ENCODE measurements around the gene USF2. TPM values are rescaled to one million over a fixed set of nuclear protein-coding genes. Genes with fewer than 3 reads are reported as not detected.
"Not testable (repeated sequence)": the region's sequence is repeated elsewhere in the genome, so short reads cannot be mapped to it uniquely, and the experiment has no call there.

USF2 gene, protein sequence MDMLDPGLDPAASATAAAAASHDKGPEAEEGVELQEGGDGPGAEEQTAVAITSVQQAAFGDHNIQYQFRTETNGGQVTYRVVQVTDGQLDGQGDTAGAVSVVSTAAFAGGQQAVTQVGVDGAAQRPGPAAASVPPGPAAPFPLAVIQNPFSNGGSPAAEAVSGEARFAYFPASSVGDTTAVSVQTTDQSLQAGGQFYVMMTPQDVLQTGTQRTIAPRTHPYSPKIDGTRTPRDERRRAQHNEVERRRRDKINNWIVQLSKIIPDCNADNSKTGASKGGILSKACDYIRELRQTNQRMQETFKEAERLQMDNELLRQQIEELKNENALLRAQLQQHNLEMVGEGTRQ
- polyA plus RNA-seq (ENCODE audit: insufficient read length), result 174 TPM
- long read RNA-seq, donor 1, transcript USF2-214 (3 exons, 848 nt), result minor isoform, 9 of 97 reads
- long read RNA-seq, donor 1, transcript USF2-212 (4 exons, 446 nt), result minor isoform, 5 of 97 reads
- long read RNA-seq, donor 1, transcript USF2-206 (2 exons, 2,742 nt), result minor isoform, 11 of 97 reads
- long read RNA-seq, donor 1, transcript USF2-201 (10 exons, 1,634 nt), result major isoform, 17 of 97 reads
- long read RNA-seq, donor 1, partial matches to known transcripts, result 50 of 97 reads
- long read RNA-seq, donor 1, other reads (novel, unspliced or antisense), result 0 of 97 reads
- long read RNA-seq, donor 2, transcript USF2-214 (3 exons, 848 nt), result minor isoform, 8 of 100 reads
- long read RNA-seq, donor 2, transcript USF2-201 (10 exons, 1,634 nt), result major isoform, 17 of 100 reads
- long read RNA-seq, donor 2, transcript USF2-206 (2 exons, 2,742 nt), result minor isoform, 5 of 100 reads
- long read RNA-seq, donor 2, partial matches to known transcripts, result 61 of 100 reads
- long read RNA-seq, donor 2, other reads (novel, unspliced or antisense), result 0 of 100 reads
- long read RNA-seq, donor 3, transcript USF2-214 (3 exons, 848 nt), result minor isoform, 6 of 19 reads
- long read RNA-seq, donor 3, transcript USF2-201 (10 exons, 1,634 nt), result major isoform, 7 of 19 reads
- long read RNA-seq, donor 3, partial matches to known transcripts, result 0 of 19 reads
- long read RNA-seq, donor 3, other reads (novel, unspliced or antisense), result 0 of 19 reads
- long read RNA-seq, donor 4, partial matches to known transcripts, result 0 of 5 reads
- long read RNA-seq, donor 4, other reads (novel, unspliced or antisense), result 0 of 5 reads
- long read RNA-seq, donor 5, transcript USF2-201 (10 exons, 1,634 nt), result major isoform, 29 of 68 reads
- long read RNA-seq, donor 5, transcript USF2-202 (9 exons, 1,523 nt), result minor isoform, 5 of 68 reads
- long read RNA-seq, donor 5, partial matches to known transcripts, result 19 of 68 reads
- long read RNA-seq, donor 5, other reads (novel, unspliced or antisense), result 0 of 68 reads
- long read RNA-seq, donor 6, transcript USF2-201 (10 exons, 1,634 nt), result major isoform, 14 of 58 reads
- long read RNA-seq, donor 6, partial matches to known transcripts, result 28 of 58 reads
- long read RNA-seq, donor 6, other reads (novel, unspliced or antisense), result 0 of 58 reads
- long read RNA-seq, donor 7, transcript USF2-201 (10 exons, 1,634 nt), result major isoform, 25 of 133 reads
- long read RNA-seq, donor 7, transcript USF2-206 (2 exons, 2,742 nt), result minor isoform, 6 of 133 reads
- long read RNA-seq, donor 7, partial matches to known transcripts, result 93 of 133 reads
- long read RNA-seq, donor 7, other reads (novel, unspliced or antisense), result 0 of 133 reads
- long read RNA-seq, donor 8, transcript USF2-201 (10 exons, 1,634 nt), result major isoform, 6 of 20 reads
- long read RNA-seq, donor 8, partial matches to known transcripts, result 8 of 20 reads
- long read RNA-seq, donor 8, other reads (novel, unspliced or antisense), result 0 of 20 reads

DNA sequence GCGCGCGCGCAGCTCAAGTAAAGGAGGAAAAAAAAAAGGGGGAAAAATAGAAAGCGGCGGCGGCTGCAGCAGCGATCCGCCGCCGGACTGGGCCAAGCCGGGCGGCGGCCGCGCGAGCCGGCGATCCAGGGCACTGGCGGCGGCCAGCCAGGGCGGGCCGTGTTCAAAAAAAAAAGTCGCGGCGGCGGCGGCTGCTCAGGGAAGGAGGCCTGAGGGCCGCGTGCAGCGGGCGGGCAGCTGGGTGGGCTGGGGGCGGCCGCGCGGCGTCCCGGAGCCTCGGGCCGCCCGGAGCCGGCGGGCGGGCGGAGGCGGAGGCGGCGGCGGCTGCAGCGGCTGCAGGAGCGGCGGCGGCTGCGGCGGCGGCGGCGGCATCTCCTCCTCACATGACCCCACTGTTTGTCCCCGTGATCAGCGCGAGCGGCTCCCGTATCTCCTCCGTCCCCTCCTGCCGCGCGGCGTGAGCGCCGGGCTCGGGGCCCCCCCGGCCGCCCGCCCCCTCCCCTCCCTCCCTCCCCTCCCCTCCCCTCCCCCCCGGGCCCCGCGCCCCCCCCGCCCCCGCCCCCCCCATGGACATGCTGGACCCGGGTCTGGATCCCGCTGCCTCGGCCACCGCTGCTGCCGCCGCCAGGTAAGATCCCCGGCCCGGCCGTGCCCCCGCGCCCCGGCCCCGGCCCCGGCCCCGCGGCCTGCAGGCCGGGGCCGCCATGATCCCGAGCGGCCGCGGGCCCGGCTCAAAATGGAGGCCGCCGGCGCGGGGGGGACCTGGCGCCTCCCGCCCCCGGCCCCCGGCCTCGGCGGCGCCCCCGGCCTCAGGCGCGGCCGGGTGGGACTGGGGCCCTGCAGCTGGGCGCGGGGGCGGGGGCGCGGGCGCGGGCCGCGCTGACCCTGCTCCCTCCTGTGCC, at the start of gene USF2:
USF2 (plus strand) TSS at position 427 of the 902 bp plus-strand sequence; CDS start at position 567, 140 bp downstream.
- DNase-seq, result no peak

DNA sequence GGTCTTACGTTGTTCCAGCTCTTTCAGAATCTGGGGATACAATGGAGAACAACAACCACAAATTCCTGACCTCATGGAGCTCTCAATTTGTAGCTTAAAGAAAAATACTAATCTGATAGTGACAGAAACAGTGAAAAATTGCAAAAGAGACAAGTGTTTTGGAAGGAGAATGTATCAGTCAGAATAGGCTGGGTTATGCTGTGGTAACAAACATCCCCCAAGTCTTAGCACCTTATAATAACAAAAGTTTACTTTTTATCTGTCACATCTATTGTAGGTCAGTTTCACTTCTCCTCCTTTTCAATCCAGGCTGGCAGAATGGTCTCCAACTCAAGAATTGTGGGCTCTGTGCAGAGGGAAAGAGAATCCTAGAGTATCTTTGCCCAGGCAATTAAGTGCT, 49.8 kb upstream of the USF2 start:
- no peak for DNase-seq

- no peak for DNase-seq
These were observed 48.3 kb upstream of the USF2 start for GRCh38 chr19:35220315-35220921.

DNA sequence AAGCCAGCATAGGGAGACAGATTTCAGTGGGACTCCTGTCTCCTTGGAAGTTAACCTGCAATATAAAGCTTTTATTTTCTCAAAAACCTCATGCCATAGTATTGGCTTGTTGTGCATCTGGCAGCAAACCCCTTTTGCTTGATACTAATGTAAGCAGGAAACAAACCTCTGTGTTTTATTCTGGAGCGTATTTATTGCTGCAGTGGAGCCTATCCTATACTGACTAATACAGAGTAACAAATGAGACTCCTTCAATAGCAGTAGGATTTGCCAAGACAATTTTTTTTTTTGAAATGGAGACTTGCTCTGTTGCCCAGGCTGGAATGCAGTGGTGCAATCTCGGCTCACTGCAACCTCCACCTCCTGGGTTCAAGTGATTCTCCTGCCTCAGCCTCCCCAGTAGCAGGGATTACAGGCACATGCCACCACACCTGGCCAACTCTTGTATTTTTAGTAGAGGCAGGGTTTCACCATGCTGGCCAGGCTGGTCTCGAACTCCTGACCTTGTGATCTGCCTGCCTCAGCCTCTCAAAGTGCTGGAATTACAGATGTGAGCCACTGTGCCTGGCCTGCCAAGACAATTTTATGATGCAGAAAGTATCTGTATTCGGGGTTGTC, 47.7 kb upstream of the USF2 start:
- DNase-seq, result not testable (repeated sequence)

DNA sequence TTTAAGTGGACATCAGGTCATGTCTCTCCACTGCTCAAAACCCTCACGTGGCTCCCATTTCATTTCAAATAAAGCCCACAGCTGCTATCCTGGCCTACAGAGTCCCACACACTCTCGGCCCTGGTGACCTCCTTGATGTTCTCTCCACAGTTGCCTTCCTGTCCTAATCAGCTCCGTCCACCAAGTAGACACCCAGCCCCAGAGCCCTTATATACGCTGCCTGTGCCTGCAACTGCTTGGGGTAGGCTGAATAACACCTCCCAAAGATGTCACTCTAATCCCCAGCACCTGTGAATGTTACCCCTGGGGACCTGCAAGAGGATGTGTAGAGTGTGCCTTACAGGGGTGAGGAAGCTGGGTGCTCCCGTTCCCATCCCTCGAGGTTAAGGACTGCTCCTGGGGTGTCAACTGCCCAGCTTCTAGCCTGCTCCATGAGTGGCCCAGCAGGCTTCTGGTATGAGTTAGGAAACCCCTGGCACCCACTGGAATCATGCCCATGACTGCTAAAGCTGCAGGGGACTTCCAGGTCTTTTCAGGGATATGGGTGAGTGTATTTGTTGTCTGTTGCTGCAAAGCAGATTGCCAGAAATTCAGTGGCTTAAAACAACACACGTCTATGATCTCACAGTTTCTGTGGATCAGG, 46.3 kb upstream of the USF2 start:
- no peak for DNase-seq

DNA sequence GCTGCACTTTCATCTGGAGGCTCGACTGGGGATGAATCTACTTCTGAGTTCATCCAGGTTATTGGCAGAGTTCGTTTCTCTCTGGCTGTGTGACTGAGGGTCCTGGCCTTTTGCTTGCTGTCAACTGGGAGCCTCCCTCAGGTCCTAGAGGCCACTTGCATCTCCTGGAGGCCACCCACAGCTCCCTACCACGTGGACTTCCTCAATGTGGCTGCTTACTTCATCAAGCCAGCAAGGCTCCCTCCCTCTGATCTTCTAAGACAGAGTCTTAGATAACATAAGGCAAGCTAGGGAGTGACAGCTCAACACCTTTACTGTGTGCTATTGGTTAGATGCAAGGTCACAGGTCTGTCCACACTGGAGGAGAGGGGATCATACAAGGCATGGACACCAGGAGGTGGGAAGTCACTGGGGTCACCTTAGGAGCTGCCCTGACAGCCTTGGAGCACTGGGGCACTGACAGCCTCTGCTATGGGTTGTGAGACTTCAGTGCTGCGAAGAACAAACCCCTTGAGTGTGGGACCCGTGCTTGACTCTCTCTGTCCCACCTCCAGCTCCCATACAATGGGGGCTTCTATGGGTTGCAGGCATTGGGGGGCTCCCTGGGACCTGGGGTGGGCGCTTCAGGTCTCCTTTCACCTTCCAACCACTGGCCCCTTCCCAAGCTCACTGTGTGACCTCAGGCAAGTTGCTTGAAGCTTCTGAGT, 45.5 kb upstream of the USF2 start:
- DNase-seq, result no peak

DNA sequence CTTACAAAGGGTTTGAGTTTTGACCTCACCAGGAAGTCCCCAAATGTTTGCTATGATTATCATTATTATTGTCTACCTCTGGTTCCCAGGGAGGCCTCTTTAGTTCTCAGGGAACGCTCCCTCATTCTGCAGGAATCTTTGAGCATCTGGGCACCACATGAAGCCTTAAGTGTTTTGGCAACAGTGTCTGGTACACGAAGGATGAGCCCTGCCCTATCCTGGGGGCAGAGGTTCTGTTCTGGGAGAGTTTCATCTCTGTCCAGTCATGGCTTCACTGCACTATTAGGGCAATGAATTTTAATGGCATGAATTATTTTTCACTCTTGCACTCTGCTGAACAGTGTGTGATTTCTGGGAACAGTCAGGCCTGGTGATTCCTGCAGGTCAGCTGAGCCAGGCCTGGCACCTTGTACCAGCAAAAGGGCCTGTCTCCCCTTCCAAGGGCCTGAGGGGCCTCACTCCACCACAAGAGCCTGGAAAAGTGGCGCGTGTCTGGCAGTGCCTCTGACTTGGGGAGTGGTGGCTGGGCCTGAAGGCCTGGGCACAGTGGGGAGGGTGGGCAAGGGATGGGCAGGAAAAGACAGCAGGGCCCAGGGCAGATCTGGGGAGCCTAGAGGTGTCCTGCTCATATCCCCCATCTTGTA, 44.8 kb upstream of the USF2 start:
- DNase-seq, result no peak

GRCh38 chr19:35224681-35225571, 43.8 kb upstream of the USF2 start:
- no peak for DNase-seq

- DNase-seq, result no peak
These were observed 42.8 kb upstream of the USF2 start for GRCh38 chr19:35225951-35226350.

GRCh38 chr19:35226748-35227147, 42.0 kb upstream of the USF2 start:
- DNase-seq, result no peak

DNA sequence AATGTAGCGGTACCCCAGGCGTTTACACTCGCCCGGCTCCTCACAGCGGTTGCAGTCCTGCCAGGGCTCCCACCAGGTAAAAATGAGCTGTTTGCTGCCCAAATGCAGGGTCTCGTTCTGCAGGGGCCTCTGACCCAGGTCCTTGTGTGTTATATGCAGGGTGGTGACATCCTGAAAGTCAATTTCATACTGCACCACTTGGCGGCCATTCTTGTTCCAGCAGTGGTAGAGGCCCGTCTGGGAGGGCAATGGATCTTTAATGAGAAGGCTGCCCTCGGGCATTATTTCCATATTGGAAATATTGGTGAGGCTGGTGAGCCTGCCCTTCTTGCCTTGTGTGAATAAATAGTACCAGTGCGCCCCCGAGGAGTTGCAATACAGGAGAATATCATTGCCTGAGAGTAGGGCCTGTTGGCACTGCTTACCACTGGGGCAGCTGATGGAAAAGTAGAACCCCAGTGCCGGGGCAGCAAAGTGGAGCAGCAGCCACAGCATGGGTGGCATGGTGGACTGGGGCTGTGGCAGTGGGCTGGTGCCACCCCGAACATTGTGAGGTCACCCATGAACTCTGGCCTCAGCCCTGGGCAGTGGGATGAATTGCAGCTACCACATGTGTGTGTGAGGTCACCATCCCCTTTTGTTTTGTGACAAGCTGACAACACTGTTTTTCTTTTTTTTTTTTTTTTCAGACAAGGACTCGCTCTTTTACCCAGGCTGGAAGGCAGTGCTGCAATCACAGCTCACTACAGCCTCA, 40.4 kb upstream of the USF2 start, which contains the start of gene FAM187B:
FAM187B (minus strand) TSS at position 563 of the 754 bp plus-strand sequence; CDS start at position 504, 59 bp downstream.
- no peak for DNase-seq

DNA sequence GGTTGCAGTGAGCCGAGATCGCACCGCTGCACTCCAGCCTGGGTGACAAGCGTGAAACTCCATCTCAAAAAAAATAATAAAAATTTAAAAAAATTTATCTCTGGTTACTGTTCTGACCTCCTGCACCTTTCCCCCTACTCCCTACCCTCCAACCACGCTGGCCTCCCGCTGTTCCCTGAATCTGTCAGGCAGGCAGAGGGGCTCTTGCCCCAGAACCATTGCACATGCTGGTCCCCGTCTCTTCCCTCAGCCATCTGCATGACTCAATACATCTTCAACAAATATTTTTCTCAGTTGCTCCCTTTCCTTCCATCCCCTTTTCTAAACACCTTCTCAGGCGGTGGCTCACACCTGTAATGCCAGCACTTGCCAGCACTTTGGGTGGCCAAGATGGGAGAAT, 39.2 kb upstream of the USF2 start:
- DNase-seq, result no peak

GRCh38 chr19:35231956-35232645, 36.7 kb upstream of the USF2 start:
- no peak for DNase-seq

DNA sequence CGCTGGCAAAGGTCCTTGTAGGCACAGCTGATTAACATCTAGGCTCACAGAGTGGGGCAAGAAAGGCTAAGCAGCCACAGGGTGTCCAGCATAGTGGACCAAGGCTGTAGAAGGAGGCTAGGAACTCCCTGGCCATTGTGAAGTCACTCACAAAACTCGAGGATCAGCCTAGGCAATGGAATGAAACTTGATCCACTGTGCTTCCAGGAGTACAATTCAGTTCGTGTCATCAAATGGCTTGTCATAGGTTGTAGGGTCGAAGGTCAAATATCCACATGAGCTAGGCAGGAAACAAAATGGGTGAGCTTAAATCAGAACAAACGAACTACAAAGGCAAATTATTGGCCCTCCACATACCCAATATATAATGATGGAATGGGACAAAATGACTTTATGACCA, 35.9 kb upstream of the USF2 start:
- no peak for DNase-seq
